Fibroblast of villous mesenchyme (primary cell): ENCODE data around the gene CD8B. TPM values are rescaled to one million over a fixed set of nuclear protein-coding genes. Genes with fewer than 3 reads are reported as not detected.

Source experiments
- DNase-seq: peaks from one replicate; pipeline ENCODE4 v3.0.0-alpha.2; 2010; ENCODE audit warnings: low read depth
- H3K4me3 ChIP-seq: 2 replicates; pipeline ENCODE4 v1.5.1; 2011; ENCODE audit warnings: low read depth, mild to moderate bottlenecking, low read length
- CTCF ChIP-seq: IDR thresholded peaks from 2 replicates; pipeline ENCODE4 v1.5.1; 2012; ENCODE audit warnings: low read depth, mild to moderate bottlenecking, low read length; ENCODE audit not compliant: insufficient read depth
- total RNA-seq: library from RNA; depleted of rRNA; stranded (reverse); fragments of >200 nt; gene quantifications from 2 replicates; pipeline ENCODE4 v1.2.3, GENCODE V29; 2012

The CD8B gene
- total RNA-seq, 1 donor, result not detected

DNA sequence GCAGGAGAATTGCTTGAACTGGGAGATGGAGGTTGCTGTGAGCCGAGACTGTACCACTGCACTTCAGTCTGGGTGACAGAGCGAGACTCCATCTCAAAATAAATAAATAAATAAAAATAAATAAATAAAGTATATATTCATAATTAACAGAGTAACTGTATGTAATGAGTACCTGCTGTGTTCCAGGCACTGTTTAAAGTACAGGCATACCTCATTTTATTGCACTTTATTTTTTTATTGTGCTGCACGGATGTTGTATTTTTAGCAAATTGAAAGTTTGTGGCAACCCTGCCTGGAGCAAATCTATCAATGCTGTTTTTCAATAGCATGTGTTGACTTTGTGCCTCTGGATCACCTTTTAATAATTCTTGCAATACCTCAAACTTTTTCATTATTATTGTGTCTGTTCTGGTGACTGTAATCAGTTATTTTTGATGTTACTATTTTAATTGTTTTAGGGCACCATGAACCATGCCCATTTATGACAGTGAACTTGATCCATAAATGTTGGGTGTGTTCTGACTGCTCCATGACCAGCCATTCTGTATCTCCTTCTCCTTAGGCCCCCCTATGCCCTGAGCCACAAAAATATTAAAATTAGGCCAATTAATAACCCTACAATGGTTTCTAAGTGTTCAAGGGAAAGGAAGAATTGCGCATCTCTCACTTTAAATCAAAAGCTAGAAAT lies 43.4 kb downstream of the CD8B start:
- no peak for TF ChIP-seq CTCF
- no peak for DNase-seq
- no peak overlapping the region for H3K4me3 ChIP-seq

DNA sequence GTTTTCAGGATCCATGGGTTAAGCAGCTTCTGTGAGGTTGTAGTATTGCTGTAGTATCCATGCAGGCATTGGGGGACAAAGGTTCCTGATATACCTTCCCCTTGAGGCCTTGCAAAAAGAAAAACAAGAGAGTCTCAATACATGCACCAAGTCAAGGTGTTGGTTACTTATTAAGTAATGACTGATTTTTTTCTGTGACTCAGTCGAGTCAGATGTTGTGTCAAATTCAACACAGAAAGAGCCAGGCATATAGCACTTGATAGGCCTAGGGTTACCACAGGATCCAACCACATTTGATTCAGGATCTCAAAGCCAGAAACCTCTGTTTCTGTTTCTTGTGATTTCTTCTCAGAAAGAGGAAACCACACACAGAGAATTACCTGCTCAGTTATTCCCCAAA lies 46.1 kb downstream of the CD8B start:
- DNase-seq, result no peak
- H3K4me3 ChIP-seq, result no peak overlapping the region
- no peak for TF ChIP-seq CTCF

GRCh38 chr2:86809481-86810121 lies 52.1 kb downstream of the CD8B start:
- no peak for TF ChIP-seq CTCF
- no peak overlapping the region for H3K4me3 ChIP-seq
- DNase-seq, result no peak

- peak overlapping the region; percentile 42 for H3K4me3 ChIP-seq
- peak; percentile 81 for TF ChIP-seq CTCF
- DNase-seq, result peak; percentile 73
Observed at GRCh38 chr2:86808315-86809161, 53.1 kb downstream of the CD8B start.

- TF ChIP-seq CTCF, result no peak
- peak; percentile 8 for DNase-seq
- H3K4me3 ChIP-seq, result peak overlapping the region; percentile 42
Observed at GRCh38 chr2:86807468-86808275, 54.0 kb downstream of the CD8B start.

GRCh38 chr2:86807133-86807467 lies 54.6 kb downstream of the CD8B start:
- no peak for TF ChIP-seq CTCF
- peak overlapping the region; percentile 42 for H3K4me3 ChIP-seq
- no peak for DNase-seq
